NOMO-1 treated with DMSO at 0.1 percent for 48 hours (cell line): ENCODE results near the gene CR2.
"Not testable (repeated sequence)": the region's sequence is repeated elsewhere in the genome, so short reads cannot be mapped to it uniquely, and the experiment has no call there.

Experiments
- DNase-seq: peaks from one replicate; lab custom pipeline; 2025; ENCODE audit not compliant: unreplicated experiment; lab: John Stamatoyannopoulos, UW

CR2 gene

GRCh38 chr1:207454046-207454964 lies at the start of gene CR2:
CR2 (plus strand) TSS chr1:207454328; CDS start chr1:207454419, 91 bp downstream.
- no peak for DNase-seq

- peak; percentile 80 for DNase-seq
Observed at GRCh38 chr1:207404849-207405525, 49.1 kb upstream of the CR2 start.

- no peak for DNase-seq
Observed at GRCh38 chr1:207405814-207406213, 48.3 kb upstream of the CR2 start.

DNA sequence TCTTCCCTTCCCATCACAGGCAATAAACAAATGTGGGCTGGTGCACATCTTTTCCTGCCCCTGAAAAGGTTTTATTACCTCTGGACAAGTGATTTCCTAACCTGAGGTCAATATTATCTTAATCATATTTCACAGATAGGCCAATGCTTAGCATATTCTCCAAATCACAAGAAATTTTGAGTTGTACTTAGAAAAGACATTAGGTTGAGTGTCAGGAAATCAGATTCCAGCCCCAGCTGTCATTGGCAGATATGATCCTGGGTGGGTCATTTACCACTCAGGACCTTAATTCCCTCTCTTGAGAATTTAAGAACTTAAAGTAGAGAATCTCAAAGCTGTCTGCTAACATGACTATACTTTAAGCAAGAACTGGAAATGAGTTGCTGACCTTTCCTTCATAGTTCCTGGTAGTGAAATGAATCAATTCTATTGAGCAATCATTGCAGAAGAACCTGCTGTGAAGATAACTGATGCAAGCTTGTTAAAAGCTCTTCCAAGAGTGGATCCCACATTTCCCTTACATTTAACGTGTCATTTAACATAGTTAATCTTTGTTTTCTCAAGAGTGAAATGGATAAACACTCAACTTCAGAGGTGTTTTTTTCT lies 46.4 kb upstream of the CR2 start:
- peak; percentile 76 for DNase-seq

DNA sequence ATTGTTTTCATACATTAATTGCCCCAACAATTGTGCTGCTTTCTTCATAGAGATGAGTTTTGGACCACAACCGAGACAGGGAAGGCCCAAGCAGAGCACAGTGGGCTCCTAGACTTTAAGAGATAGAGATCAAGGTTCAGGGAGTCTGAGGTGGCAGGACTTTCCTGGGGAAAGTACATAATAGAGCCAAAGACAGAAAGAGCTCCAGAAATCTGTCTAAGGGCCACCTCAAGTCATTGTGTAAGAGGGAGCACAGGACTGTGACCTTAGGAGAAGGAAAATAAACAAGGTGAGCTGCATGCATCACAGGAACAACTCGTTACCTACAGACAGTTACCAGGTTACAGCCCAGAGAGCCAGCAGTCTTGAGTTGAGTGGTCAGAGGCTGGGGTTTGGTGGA lies 41.3 kb upstream of the CR2 start:
- DNase-seq = no peak

DNA sequence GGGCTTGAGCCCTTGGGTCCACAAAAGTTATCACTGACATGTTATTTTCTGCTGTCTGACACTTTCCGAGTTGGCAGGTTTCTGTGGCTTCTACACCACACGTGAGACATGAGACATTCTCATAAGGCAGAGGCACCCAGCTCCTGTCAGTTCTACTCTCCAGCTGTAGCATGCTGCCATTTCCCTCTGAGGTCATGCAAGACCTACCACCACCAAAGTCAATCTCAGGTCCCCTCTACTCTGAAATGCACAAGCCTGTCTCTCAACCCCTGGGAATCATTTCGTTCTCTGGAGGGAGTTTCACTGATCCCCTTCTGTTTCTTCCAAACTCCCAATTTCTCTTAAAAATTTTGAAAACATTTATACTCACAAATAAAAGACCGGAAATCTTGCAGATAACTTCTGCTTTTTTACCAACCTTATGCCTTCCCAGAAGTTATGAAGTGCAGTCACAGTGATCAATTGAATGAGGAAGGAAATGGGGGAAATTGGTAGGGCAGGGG lies 39.5 kb upstream of the CR2 start:
- DNase-seq = peak; percentile 80

DNA sequence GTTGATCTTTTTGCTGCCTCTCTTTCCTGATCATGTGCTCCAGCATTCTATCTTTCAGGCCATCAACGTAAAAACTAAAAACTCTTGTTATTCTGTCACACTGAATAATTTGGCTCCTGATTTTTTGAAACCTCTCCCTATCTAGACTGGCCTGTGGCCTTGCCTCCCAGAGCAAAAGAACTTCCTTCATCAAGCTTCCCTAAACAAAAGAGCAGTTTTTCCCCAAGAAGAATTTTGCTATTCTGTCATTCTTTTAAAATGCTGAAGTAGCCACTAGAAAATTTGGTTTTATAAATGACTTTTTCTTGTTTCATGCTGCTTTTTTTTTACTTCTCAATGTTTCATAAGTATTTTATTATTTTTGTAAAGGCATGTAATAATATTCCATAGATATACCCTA lies 37.1 kb upstream of the CR2 start:
- DNase-seq = no peak

GRCh38 chr1:207418351-207418750 lies 35.8 kb upstream of the CR2 start:
- peak; percentile 25 for DNase-seq

- no peak for DNase-seq
Observed at GRCh38 chr1:207420109-207420508, 34.0 kb upstream of the CR2 start.

GRCh38 chr1:207421078-207421477 lies 33.0 kb upstream of the CR2 start:
- no peak for DNase-seq

GRCh38 chr1:207423560-207424292 lies 30.4 kb upstream of the CR2 start:
- no peak for DNase-seq

DNA sequence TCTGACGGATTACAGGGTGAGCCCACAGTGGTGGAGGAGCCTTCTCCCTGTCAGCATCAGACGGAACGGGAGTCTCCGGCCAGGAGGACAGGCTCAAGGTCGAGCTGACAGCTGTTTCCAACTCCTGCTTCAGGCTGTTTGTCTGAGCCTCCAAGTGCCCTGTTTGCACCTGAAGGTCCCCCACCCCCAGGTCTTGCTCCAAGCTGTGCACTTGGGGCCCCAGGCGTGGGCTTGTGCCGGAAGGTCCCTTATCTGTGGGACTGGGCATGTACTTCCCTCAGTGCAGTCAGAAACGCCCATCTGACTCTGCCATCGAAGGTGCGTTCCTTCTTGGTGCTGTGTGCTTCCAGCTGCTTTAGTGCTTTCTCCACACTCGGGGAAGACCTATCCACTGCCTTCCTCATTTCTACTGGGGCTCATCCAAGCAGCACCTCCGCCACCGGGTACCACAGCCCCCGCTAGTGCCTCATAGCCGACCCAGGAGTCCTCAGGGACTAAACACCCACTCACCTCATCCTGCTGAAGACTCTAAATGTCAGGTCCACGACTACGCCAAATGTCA lies 29.5 kb upstream of the CR2 start:
- no peak for DNase-seq

- no peak for DNase-seq
Observed at GRCh38 chr1:207427832-207428585, 26.1 kb upstream of the CR2 start.

- DNase-seq = no peak
Observed at GRCh38 chr1:207428783-207429182, 25.3 kb upstream of the CR2 start.

GRCh38 chr1:207429963-207430362 lies 24.2 kb upstream of the CR2 start:
- DNase-seq = peak; percentile 32

DNA sequence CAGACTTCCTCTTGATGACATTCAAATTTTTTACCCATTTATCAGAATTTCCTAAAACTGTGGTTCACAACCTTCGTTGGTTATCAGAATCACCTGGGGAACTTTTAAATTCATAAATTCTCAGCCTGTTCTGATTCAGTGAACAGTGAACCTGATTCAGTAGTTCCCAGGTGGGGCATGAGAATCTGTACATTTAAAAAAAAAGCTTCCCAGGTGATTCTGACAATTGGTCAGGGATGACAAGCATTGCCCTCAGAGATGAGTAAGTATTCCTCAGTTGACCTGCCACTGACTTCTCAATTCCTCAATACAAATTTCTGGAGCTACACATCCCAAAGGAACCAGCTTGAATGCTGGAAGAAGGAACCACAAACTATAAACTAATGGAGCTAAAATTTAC lies 23.5 kb upstream of the CR2 start:
- DNase-seq = no peak

- DNase-seq = no peak
Observed at GRCh38 chr1:207431508-207431907, 22.6 kb upstream of the CR2 start.

DNA sequence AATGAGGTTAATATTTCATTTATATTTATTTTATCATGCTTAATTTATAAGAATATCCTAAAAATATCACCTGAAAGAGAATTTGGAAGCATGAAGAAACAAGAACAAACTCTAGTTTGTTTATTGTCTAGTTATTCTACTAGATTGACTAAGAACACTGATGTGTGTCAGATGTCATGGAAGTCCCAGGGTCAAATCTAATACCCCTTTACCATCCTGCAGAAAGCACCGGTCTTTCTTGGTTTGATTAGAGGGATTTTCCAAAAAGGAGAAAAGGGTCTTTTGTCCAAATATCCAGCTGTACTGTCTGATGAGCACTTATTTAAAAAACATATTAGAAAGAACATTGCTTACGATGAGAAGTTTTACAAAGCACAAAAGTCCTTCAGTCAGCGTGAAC lies 20.7 kb upstream of the CR2 start:
- DNase-seq = no peak

DNA sequence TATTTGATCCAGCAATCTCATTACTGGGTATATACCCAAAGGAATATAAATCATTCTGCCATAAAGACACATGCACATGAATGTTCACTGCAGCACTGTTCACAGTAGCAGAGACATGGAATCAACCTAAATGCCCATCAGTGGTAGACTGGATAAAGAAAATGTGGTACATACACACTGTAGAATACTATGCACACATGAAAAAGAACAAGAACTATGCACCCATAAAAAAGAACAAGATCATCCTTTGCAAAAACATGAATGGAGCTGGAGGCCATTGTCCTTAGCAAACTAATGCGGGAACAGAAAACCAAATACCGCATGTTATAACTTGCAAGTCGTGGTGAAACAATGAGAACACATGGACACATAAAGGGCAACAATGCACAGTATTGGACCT lies 17.4 kb upstream of the CR2 start:
- not testable (repeated sequence) for DNase-seq

DNA sequence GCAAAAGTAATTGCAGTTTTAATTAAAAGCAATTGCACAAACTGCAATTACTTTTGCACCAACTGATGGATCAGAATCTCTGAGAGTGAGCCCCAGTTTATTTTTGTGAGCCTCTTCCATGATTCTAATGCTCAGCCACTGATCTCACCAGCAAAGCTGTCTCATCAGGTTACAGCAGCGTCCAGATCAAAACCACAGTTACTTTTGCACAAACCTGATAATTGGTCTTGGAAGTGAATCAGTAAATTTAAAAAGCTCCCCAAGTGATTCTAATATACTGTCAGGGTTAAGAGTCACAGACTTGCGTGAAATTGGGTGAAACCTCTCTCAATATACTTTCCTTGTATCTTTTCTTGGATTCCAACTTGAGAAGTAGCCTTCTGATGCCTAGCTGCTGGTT lies 13.5 kb upstream of the CR2 start:
- no peak for DNase-seq
